Thyroid gland (tissue), 4 donors: ENCODE results near the gene RGL3.

Experiments used
- CTCF ChIP-seq, 6 experiments: fragments of 200-600 bp in 3 of 6; fragments of 450-650 bp in 3 of 6; sonication (generic) in 3 of 6; IDR thresholded peaks; one replicate each; pipeline ENCODE4 v1.5.1; 2016 to 2019; ENCODE audit warnings: antibody characterized with exemption in 6 of 6, mild to moderate bottlenecking in 2 of 6, inconsistent platforms in 1 of 6, moderate library complexity in 1 of 6
- POLR2A ChIP-seq, 2 donors: fragments of 450-650 bp; IDR thresholded peaks; one replicate each; pipeline ENCODE4 v1.6.1; 2017; ENCODE audit warnings: antibody characterized with exemption in 2 of 2, mild to moderate bottlenecking in 2 of 2, moderate library complexity in 1 of 2

- TF ChIP-seq CTCF (IDR thresholded peaks at IDR 0.05): no peak
- no peak for TF ChIP-seq POLR2A (IDR thresholded peaks at IDR 0.05)
Observed at GRCh38 chr19:11457831-11458230, 38.7 kb upstream of the RGL3 start.
